Hypothalamus (tissue), 51 donors: ENCODE data around the gene TEX50.
A peak's percentile ranks its signal among the peaks of the same experiment; 100 is the strongest.
"Not testable (repeated sequence)": the region's sequence is repeated elsewhere in the genome, so short reads cannot be mapped to it uniquely, and the experiment has no call there.

Experiments used
- DNase-seq, 51 donors: peaks; one replicate each; lab custom pipeline; 2025; lab: John Stamatoyannopoulos, UW

Gene TEX50, protein sequence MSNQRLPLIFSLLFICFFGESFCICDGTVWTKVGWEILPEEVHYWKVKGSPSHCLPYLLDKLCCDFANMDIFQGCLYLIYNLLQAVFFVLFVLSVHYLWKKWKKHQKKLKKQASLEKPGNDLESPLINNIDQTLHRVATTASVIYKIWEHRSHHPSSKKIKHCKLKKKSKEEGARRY

DNA sequence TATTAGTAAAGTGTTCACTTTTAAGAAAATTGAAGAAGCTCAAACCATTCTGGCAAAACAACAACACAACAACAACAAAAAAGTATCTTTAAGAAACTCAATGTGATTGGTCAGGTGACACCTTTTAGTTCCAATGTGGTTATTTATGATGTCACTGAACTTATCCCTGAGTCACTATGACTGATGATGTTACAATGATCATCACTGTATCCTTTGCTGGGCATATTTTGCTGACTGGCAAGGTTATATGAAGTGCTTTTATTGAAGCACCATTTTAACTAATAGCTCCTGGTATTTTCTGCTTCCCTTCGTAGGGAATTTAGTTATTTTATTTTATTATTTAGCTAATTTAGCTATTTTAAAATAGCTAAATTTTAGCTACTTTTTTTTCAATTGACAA is at the start of gene TEX50:
Gene TEX50, plus strand, starts transcription at position 223 of the 400 bp plus-strand sequence. CDS start 184 bp downstream, outside the sequence.
- DNase-seq: no peak

DNA sequence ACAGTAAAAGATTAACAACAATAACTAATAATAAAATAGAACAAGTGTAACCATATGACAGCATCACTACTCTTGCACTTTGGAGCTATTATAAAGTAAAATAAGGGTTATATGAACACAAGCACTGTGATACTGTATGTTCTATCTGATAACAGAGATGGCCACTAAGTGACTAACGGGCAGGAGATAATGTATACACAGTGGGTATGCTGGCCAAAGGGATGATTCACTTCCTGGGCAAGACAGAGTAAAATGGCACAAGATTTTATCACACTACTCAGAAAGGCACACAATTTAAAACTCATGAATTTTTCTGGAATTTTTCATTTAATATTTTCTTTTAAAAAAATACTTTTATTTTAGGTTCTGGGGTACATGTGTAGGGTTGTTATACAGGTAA is 44.6 kb upstream of the TEX50 start:
- no peak for DNase-seq

DNA sequence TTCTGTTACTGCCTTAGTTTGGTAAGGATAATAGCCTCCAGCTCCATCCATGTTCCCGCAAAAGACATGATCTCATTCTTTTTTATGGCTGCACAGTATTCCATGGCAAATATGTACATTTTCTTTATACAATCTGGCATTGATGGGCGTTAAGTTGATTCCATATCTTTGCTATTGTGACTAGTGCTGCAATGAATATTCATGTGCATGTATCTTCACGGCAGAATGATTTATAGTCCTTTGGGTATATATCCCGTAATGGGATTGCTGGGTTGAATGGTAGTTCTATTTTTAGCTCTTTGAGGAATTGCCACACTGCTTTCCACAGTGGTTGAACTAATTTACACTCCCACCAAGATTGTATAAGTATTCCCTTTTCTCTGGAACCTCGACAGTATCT is 44.0 kb upstream of the TEX50 start:
- DNase-seq: not testable (repeated sequence)

DNA sequence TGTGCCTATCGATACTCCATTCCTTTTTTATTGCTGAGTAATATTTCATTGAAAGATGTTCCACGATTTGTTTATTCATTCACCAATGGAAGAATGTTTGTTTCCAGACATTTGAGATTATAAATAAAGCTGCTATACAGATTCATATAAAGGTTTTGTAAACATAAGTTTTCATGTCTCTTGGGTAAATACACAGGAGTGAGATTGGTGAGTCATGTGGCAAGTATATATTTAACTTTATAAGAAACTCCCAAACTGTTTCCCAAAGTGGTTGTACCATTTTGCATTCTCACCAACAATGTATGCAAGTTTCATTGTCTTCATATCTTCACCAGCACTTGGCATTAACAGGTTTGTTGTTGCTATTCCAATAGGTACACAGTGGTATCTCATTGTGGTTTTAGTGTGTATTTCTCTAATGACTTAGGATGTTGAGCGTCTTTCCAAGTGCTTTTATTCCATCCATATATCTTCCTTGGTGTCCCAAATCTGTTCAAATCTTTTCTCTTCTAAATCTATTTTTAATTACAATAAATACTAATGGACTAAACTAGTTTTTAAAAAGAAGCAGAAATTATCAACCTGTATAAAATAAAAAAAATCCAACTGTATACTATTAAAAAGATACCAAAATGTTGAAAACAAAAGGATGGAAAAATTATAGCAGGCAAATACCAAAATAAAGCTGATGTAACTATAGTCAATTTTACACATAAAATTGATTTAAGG is 38.9 kb upstream of the TEX50 start:
- DNase-seq: no peak

DNA sequence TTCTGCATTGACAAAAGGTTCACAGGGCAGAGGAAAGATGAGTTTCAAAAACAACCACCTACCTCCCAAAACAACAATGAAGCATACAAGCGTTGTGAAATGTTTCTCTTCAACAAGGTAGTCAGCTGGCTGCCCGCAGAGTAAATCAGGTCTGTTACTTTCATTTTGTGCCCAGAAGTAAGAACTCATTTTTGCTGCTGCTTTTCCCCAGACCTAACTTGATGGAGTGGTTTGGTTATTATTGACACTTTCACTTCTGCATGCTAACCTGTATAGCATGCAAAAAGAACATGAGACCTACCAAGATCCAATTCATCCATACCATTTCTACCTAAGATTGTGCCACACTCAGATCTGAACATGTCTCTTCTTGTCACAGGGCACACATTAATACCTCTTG is 33.5 kb upstream of the TEX50 start:
- DNase-seq: no peak

DNA sequence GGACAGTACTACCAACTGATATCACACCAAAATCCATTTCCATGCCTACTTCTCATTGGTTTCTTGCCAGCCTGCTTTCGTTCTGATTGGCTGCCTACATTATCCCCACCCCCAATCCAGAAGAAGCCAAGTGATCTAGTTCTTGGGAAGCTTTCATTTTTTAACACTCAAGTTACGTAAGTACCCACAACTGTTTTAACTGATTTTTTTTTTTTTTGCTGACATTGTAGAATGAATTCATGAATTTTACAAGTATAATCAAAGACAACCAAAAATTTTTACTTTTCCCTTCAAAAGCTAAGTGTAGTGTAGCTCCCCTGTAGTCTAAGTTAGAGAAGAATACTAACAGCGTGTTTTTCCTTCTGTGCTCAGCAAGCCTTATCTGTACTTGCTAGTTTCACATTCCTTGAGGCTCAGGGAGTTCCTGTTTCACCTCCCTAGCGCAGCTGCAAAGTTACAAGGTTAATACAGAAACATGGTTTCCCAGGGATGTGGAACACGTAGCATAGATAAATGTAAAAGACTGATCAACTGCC is 32.0 kb upstream of the TEX50 start, which contains the start of gene SLC9C2:
Gene SLC9C2, minus strand, starts transcription at position 17 of the 536 bp plus-strand sequence. CDS start 1,296 bp downstream, outside the sequence.
- no peak for DNase-seq

DNA sequence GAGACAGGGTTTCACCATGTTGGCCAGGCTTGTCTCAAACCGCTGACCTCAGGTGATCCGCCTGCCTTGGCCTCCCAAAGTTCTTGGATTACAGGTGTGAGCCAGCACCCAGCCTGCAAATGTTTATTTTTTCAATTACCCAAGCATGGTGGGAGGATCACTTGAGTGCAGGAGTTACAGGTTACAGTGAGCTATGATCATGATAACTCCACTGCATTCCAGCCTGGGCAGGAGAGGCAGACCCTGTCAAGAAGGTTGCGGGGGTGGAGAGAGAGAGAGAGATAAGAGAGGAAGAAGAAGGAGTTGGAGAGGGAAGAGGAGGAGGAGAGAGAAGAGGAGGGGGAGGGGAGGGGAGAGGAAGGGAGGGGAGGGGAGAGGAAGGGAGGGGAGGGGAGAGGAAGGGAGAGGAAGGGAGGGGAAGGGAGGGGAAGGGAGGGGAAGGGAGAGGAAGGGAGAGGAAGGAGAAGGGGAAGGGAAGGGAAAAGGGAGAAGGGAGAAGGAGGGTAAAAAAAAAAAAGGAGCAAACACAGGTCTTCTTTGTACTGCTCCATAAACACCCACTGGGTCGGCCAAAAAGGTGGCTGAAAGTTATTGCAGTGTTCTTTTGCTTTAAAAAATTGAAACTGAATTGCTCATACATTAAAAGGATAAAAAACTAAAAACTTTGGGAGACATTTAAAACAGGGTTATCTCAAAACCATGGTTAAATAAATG is 26.5 kb upstream of the TEX50 start:
- DNase-seq: no peak

DNA sequence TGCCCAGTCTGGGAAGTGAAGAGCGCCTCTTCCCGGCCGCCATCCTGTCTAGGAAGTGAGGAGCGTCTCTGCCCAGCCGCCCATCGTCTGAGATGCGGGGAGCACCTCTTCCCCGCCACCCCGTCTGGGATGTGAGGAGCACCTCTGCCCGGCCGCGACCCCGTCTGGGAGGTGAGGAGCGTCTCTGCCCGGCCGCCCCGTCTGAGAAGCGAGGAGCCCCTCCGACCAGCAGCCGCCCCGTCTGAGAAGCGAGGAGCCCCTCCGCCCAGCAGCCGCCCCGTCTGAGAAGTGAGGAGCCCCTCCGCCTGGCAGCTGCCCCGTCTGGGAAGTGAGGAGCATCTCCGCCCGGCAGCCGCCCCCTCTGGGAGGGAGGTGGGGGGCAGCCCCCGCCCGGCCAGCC is 22.1 kb upstream of the TEX50 start:
- not testable (repeated sequence) for DNase-seq

DNA sequence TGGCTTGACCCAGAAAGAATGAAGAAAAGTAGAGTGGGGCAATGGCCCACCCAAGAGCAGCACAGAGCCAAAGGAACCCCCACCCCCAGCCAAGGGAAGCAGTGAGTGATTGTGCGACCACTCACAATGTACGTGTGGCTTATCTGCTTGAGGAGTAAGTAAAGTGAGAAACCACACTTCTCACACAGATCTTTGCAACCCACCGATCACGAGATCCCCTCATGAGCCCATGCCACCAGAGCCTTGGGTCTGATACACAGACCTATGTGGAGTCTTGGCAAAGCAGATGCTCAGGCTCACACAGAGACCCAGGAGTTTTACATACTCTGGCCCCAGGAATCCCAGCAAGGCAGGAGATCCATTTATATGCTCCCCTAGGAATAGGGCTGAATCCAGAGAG is 18.3 kb upstream of the TEX50 start:
- DNase-seq: no peak

DNA sequence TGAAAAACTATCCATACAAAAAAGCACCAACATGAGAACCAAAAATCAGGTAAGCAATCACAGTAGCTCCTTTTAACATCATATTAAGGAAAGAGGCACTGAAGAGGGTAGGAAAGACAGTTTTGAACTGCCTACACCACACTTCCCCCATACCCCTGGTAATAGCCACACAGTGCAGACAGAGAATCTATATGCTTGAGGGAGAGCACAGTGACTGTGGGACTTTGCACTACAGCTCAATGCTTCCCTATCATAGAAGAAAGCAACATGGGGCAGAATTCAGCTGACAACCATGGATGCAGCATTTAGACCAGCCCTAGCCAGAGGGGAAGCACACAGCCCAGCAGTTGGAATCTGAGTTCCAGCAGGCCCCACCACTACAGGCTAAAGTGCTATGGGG is 7.9 kb upstream of the TEX50 start:
- no peak for DNase-seq

DNA sequence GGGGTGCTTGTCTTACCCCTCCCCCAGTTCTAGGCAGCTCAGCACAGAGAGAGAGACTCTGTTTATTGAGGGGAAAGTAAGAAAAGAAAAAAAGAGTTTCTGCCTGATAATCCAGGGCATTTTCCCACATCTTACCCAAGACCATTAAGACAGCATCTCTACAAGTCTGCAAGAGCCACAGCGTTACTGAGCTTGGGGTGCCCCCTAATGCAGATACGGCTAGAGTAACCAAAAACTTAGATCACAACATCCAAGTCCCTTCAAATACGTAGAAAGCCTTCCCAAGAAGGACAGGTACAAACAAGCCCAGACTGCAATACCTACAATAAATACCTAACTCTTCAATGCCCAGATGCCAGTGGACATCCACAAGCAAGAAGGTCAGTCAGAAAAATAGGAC is 6.2 kb upstream of the TEX50 start:
- DNase-seq: peak in 1 of 51 donors; percentile 1

DNA sequence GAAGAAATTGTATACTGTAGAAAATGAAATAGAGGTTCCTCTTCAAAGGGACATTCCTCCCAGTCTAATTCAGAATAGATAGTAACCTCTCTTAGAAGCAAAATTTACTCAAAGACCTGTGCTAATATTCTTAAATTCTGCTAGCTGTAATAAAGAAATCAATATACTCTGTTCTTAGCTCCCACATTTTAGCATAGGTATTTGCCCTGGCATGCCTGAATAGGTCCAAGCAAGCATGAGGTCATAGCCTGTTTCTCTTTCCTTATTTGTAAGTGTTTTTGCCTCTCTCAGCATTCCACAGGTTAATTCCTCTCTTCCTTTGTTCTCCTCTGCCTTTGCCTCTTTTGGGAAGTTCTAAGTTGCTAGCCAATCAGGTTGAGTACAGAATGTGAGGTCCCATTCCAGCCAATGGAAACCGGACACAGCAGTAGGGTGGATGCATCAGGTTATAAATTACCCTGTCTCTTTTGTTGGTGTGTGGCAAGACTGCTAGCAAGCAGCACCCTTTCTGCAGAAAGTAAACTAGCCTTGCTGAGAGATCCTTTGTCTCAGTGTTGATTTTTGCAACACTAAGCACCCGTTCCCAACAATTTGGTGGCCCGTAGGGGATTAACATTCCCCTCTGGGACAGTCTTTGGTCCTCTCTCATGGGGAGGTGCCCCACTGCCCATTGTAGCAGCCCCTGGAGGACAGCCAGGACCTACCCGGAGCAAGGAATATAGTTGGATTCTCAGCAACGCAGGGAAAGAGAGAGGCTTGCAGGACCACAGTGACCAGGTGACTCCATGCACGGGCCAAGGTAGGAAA is 2.3 kb downstream of the TEX50 start:
- not testable (repeated sequence) for DNase-seq

DNA sequence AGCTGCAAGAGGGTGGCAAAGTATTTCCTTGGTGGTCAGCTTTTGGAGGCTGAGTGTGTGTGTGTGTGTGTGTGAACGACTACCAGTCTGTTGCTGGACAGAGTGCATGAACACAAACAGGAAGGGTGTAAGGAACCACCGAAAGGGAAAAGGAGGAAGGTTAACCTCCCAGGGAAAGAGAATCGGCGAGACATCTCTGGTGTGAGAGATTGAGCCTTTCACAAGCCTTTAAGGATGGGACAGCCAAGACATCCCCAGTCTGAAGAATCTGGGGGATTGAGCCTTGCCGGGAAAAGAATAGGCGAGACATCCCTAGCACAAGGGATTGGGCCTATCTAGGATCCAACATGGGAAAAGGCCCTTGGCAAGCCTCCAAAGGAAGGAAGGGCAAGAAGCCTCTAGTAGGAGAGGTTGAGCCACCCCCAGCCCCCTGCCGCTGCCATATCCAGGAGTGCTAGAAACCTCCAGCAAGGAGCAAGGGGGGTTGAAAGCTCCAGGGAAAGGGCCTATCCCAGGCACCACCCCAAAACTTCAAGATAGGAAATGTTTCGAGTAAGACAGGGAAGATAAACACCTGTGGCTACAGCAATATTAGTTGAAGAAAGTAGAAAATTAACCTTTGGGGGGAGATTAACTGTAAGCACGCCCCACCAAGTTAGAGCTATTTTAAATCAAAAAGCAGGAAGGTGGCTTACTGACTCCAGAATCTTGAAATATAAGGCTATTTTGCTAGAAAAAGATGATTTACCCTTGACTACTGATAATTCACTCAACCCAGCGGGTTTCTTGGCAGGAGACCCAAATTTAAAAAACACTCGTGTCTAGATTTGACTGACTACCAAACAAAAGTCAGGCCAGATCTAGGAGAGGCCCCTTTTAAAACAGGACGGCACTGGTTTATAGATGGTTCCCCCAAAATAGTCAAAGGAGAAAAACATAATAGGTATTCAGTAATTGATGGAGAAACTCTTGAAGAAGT is 3.2 kb downstream of the TEX50 start:
- no peak for DNase-seq

DNA sequence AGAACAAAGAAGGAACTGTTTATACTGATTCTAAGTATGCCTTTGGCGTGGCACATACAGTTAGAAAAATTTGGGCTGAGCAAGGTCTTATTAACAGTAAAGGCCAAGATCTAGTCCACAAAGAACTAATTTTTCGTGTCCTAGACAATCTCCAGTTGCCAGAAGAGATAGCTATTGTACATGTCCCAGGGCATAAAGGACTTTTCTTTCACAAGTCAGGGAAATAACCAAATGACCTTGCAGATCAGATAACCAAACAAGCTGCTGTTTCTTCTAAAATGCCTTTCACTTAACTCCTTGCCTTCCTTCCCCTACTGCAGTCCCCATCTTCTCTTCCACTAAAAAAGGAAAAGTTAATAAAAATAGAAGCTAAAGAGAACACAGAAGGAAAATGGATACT is 4.0 kb downstream of the TEX50 start:
- DNase-seq: no peak

DNA sequence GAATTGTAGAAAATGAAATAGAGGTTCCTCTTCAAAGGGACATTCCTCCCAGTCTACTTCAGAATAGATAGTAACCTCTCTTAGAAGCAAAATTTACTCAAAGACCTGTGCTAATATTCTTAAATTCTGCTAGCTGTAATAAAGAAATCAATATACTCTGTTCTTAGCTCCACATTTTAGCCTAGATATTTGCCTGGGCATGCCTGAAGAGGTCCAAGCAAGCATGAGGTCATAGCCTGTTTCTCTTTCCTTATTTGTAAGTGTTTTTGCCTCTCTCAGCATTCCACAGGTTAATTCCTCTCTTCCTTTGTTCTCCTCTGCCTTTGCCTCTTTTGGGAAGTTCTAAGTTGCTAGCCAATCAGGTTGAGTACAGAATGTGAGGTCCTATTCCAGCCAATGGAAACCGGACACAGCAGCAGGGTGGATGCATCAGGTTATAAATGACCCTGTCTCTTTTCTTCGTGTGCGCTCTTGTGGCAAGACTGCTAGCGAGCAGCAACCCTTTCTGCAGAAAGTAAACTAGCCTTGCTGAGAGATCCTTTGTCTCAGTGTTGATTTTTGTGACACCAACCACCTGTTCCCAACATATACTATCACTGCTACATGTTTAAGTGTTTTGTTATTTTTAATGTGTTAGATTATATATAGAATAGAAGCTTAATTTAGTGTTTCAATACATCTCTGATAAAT is 7.5 kb downstream of the TEX50 start:
- DNase-seq: not testable (repeated sequence)

DNA sequence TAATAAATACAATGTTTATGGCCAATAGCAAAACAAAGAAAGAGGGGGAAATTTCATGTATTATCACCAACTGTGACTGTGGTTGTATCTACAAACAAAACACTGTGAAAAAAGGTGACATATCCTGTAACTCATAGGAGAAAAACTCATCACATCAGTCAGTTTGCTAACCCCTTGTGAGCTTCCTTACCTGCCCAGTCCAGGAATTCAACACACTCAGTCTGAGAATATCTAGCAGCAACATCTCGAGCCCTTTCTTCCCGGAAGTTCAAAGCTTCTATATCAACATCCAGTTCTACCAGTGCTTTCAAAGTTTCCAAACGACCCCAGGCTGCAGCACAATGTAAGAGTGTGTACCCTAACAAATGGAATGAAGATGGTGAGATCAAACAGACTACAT is 11.5 kb downstream of the TEX50 start:
- no peak for DNase-seq

DNA sequence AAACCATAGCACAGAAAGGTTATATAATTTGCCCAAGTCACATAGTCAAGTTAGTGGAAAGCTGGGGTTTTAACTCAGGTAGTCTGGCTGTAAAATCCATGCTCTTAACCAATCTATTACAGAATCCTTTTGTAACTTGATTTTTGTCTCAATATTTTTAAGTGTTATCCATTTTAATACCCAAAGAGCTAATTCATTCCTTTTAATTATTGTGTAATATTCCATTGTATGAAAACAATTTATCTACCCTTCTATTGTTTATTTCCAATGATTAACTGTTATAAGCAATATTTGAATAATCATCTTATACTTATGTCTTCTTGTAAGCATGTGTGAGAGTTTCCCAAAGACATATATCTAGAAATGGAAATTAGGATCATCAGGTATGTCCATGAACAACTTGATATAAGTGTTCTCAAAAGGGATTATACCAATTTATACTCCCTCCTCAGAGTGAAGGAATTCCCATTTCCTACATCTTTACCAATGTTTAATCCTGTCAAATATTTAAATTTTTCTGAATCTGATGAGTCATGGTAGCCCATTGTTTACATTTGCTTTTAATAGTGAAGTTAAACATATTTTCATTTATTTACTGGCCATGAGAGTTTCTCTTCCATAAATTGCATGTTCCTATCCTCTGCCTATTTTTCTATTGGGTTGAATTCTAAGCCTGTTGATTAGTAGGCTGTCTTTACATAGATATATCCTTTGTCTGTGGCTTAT is 13.9 kb downstream of the TEX50 start:
- no peak for DNase-seq

DNA sequence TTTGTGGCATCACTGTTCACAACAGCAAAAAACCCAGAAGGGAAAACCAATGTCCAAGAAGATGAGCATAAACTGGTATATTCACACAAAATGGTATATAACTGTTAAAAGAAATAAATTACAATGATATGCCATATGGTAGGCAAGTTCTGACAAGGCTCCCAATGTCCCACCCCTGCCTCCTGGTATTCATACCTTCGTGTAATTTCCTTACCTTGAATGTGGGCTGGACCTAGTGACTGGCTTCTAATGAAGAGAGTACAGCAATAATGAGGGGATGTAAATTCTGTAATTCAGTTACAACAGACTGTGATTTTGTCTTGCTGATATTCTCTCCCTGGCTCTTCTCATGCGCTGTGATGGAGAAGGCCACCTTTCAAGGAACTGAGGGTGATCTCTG is 25.2 kb downstream of the TEX50 start:
- no peak for DNase-seq
